ENCODE data around the gene LRRC28.

DNA sequence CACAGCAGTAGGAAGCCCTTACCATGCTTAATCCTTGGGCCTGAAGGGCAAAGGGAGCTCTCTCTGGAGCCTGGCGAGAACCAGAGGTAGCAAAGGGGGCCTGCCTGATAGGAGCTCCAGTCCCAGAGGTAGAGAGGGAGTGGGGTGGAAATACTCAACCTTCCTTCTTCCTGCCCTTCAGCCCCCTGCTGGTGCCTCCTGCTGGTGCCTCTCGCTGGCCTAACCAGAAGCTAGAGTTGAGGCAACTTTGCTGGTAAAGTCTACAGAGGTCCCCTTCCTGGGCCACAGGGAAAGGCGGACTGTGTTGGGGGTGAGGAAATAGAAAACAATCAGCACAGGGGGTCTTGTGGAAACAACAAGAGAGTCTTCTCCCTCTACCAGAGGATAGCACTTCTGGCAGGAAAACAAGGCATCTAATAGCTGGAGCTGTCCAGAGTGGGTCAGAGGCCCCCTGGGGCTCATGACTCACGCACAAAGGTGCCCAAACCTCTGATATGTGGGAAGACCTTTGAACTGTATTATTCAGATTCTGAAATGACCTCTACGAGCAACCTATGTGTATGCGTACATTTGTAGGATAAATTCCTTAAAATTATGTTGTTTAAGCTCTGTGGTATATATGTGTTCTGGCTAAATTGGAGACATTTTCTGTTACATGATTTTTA, 133.9 kb downstream of the LRRC28 start:
- TF ChIP-seq TAF1 (IDR thresholded peaks at IDR 0.05; ENCODE audit: low read depth) (no peak), POLR2AphosphoS5 (IDR thresholded peaks at IDR 0.05) (no peak)
- TF ChIP-seq, protein P1, sequence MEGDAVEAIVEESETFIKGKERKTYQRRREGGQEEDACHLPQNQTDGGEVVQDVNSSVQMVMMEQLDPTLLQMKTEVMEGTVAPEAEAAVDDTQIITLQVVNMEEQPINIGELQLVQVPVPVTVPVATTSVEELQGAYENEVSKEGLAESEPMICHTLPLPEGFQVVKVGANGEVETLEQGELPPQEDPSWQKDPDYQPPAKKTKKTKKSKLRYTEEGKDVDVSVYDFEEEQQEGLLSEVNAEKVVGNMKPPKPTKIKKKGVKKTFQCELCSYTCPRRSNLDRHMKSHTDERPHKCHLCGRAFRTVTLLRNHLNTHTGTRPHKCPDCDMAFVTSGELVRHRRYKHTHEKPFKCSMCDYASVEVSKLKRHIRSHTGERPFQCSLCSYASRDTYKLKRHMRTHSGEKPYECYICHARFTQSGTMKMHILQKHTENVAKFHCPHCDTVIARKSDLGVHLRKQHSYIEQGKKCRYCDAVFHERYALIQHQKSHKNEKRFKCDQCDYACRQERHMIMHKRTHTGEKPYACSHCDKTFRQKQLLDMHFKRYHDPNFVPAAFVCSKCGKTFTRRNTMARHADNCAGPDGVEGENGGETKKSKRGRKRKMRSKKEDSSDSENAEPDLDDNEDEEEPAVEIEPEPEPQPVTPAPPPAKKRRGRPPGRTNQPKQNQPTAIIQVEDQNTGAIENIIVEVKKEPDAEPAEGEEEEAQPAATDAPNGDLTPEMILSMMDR (IDR thresholded peaks at IDR 0.05; ENCODE audit: poor library complexity, severe bottlenecking), result no peak

Measured in neural cell (in vitro differentiated cells).